Neural cell (in vitro differentiated cells): ENCODE data around the gene CDC37. TPM values are rescaled to one million over a fixed set of nuclear protein-coding genes. Genes with fewer than 3 reads are reported as not detected.

Experiments
- H2AFZ ChIP-seq: fragments of 200-600, 300-800 bp; sonication (generic), shearing (Covaris generic); 2 replicates; pipeline ENCODE4 v1.6.0; 2014; ENCODE audit warnings: low read depth, mild to moderate bottlenecking, antibody characterized with exemption, low read length, moderate library complexity
- H3F3A ChIP-seq: fragments of 200-600 bp; shearing (Covaris generic); 2 replicates; pipeline ENCODE4 v1.6.1; 2016; ENCODE audit warnings: mild to moderate bottlenecking, moderate library complexity, mixed read lengths, antibody characterized with exemption, low read length; ENCODE audit not compliant: insufficient read depth, poor library complexity, severe bottlenecking
- H3K27ac ChIP-seq: fragments of 200-600, 300-800 bp; sonication (generic), shearing (Covaris generic); 2 replicates; pipeline ENCODE4 v1.5.1; 2014; ENCODE audit warnings: mild to moderate bottlenecking, low read length, moderate library complexity
- H3K27me3 ChIP-seq: fragments of 300-800, 200-600 bp; sonication (generic), shearing (Covaris generic); 2 replicates; pipeline ENCODE4 v1.6.0; 2014; ENCODE audit warnings: mild to moderate bottlenecking, low read depth, low read length, moderate library complexity; ENCODE audit not compliant: insufficient read depth
- H3K36me3 ChIP-seq: fragments of 300-800, 200-600 bp; sonication (generic), shearing (Covaris generic); 2 replicates; pipeline ENCODE4 v1.5.1; 2014; ENCODE audit warnings: mild to moderate bottlenecking, antibody characterized with exemption, low read length, moderate library complexity; ENCODE audit not compliant: insufficient read depth
- H3K4me2 ChIP-seq: fragments of 300-800, 200-600 bp; sonication (generic), shearing (Covaris generic); 2 replicates; pipeline ENCODE4 v1.6.0; 2014; ENCODE audit warnings: mild to moderate bottlenecking, low read length
- H3K4me3 ChIP-seq: fragments of 300-800, 200-600 bp; sonication (generic), shearing (Covaris generic); 2 replicates; pipeline ENCODE4 v1.5.1; 2014; ENCODE audit warnings: mild to moderate bottlenecking, low read length, moderate library complexity
- H3K79me2 ChIP-seq: fragments of 200-600 bp; shearing (Covaris generic); replicated peaks from 2 replicates; pipeline ENCODE4 v1.6.0; 2014; ENCODE audit warnings: mild to moderate bottlenecking, low read length, moderate library complexity; ENCODE audit not compliant: insufficient read depth
- H3K9ac ChIP-seq: fragments of 300-800, 200-600 bp; sonication (generic), shearing (Covaris generic); 2 replicates; pipeline ENCODE4 v1.6.1; 2016; ENCODE audit warnings: mild to moderate bottlenecking, low read length, mixed read lengths
- H3K9me2 ChIP-seq: fragments of 200-600 bp; shearing (Covaris generic); 2 replicates; pipeline ENCODE4 v1.6.1; 2016; ENCODE audit warnings: mild to moderate bottlenecking, low read length, mixed read lengths; ENCODE audit not compliant: insufficient read depth
- H3K9me3 ChIP-seq: fragments of 200-600, 300-800 bp; sonication (generic), shearing (Covaris generic); 2 replicates; pipeline ENCODE4 v1.6.1; 2016; ENCODE audit warnings: mild to moderate bottlenecking, mixed run types, low read length, moderate library complexity, mixed read lengths
- H4K20me1 ChIP-seq: fragments of 200-600 bp; shearing (Covaris generic); 2 replicates; pipeline ENCODE4 v1.6.1; 2016; ENCODE audit warnings: mild to moderate bottlenecking, mixed run types; ENCODE audit not compliant: insufficient read depth
- EP300 ChIP-seq: fragments of 450-650 bp; conservative IDR thresholded peaks from 2 replicates; pipeline ENCODE4 v1.6.1; 2014; ENCODE audit warnings: antibody characterized with exemption, mild to moderate bottlenecking, moderate library complexity; ENCODE audit not compliant: poor library complexity, severe bottlenecking
- EZH2 ChIP-seq: fragments of 200-600, 300-800 bp; shearing (Covaris generic), sonication (generic); IDR thresholded peaks from 2 replicates; pipeline ENCODE4 v1.6.1; 2014; ENCODE audit warnings: antibody characterized with exemption, low read length, borderline replicate concordance, mild to moderate bottlenecking; ENCODE audit not compliant: insufficient read depth, poor library complexity, severe bottlenecking
- MXI1 ChIP-seq: fragments of 450-650 bp; conservative IDR thresholded peaks from 2 replicates; pipeline ENCODE4 v1.6.1; 2014; ENCODE audit warnings: antibody characterized with exemption, mild to moderate bottlenecking; ENCODE audit not compliant: poor library complexity, severe bottlenecking
- POLR2AphosphoS5 ChIP-seq: IDR thresholded peaks from 2 replicates; pipeline ENCODE4 v1.6.1; 2012
- RAD21 ChIP-seq: fragments of 450-650 bp; conservative IDR thresholded peaks from 2 replicates; pipeline ENCODE4 v1.6.1; 2014; ENCODE audit warnings: antibody characterized with exemption, mild to moderate bottlenecking, moderate library complexity
- SMC3 ChIP-seq: fragments of 450-650 bp; conservative IDR thresholded peaks from 2 replicates; pipeline ENCODE4 v1.6.1; 2014; ENCODE audit warnings: antibody characterized with exemption, mild to moderate bottlenecking, moderate library complexity; ENCODE audit not compliant: poor library complexity
- TAF1 ChIP-seq: IDR thresholded peaks from 2 replicates; pipeline ENCODE4 v1.6.1; 2012; ENCODE audit warnings: low read depth
- polyA plus RNA-seq: library from polyadenylated mRNA; depleted of rRNA; stranded (reverse); fragments of >200 nt; gene quantifications from 2 replicates; pipeline ENCODE4 v1.2.3, GENCODE V29; 2014
- TF ChIP-seq, protein P1 (sequence below): fragments of 450-650 bp; IDR thresholded peaks from 2 replicates; pipeline ENCODE4 v1.5.1; 2014; ENCODE audit warnings: antibody characterized with exemption, mild to moderate bottlenecking, moderate library complexity; ENCODE audit not compliant: poor library complexity, severe bottlenecking
- TF ChIP-seq, protein P2 (sequence below): IDR thresholded peaks from 2 replicates; pipeline ENCODE4 v1.6.1; 2012; ENCODE audit warnings: borderline replicate concordance

The CDC37 gene
- polyA plus RNA-seq, 1 donor from 2014 or later = 359 TPM

DNA sequence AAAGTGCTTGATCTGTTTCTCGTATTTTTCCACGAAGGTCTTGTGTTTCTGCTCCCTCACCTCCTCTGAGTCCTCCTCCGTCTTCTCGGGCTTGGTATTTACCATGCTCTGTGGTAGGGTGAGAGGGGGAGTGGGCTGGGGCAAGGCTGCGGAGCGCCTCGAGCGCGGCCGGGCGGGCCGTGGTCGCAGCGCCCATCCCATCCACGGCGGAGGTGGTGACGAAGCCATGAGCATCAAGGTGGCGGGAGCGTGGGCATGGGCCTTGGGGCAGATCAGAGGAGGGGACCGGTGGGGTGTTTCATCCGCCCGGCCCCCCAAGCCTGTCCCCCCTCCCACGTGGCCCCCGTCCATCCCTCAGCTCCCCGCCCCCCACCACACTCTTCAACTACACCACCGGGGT is 7.9 kb downstream of the CDC37 start:
- Histone ChIP-seq H3K9me2 (no peaks in the 10 kb centered on the region), H4K20me1 (no peaks in the 10 kb centered on the region), H2AFZ (no peak overlapping the region), H3K4me3 (no peak overlapping the region), H3F3A (no peaks in the 10 kb centered on the region), H3K27me3 (no peaks in the 10 kb centered on the region), H3K9me3 (no peaks in the 10 kb centered on the region), H3K36me3 (no peaks in the 10 kb centered on the region), H3K4me2 (no peak overlapping the region), H3K9ac (no peak overlapping the region), H3K79me2 (peaks cover 4% of the 10 kb centered on the region), H3K27ac (no peak overlapping the region)
- TF ChIP-seq, protein P1, sequence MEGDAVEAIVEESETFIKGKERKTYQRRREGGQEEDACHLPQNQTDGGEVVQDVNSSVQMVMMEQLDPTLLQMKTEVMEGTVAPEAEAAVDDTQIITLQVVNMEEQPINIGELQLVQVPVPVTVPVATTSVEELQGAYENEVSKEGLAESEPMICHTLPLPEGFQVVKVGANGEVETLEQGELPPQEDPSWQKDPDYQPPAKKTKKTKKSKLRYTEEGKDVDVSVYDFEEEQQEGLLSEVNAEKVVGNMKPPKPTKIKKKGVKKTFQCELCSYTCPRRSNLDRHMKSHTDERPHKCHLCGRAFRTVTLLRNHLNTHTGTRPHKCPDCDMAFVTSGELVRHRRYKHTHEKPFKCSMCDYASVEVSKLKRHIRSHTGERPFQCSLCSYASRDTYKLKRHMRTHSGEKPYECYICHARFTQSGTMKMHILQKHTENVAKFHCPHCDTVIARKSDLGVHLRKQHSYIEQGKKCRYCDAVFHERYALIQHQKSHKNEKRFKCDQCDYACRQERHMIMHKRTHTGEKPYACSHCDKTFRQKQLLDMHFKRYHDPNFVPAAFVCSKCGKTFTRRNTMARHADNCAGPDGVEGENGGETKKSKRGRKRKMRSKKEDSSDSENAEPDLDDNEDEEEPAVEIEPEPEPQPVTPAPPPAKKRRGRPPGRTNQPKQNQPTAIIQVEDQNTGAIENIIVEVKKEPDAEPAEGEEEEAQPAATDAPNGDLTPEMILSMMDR = no peak
- TF ChIP-seq EZH2 (no peak), TAF1 (no peak), SMC3 (no peak), EP300 (no peak), MXI1 (no peak), RAD21 (no peak), POLR2AphosphoS5 (no peak)
- TF ChIP-seq, protein P2, sequence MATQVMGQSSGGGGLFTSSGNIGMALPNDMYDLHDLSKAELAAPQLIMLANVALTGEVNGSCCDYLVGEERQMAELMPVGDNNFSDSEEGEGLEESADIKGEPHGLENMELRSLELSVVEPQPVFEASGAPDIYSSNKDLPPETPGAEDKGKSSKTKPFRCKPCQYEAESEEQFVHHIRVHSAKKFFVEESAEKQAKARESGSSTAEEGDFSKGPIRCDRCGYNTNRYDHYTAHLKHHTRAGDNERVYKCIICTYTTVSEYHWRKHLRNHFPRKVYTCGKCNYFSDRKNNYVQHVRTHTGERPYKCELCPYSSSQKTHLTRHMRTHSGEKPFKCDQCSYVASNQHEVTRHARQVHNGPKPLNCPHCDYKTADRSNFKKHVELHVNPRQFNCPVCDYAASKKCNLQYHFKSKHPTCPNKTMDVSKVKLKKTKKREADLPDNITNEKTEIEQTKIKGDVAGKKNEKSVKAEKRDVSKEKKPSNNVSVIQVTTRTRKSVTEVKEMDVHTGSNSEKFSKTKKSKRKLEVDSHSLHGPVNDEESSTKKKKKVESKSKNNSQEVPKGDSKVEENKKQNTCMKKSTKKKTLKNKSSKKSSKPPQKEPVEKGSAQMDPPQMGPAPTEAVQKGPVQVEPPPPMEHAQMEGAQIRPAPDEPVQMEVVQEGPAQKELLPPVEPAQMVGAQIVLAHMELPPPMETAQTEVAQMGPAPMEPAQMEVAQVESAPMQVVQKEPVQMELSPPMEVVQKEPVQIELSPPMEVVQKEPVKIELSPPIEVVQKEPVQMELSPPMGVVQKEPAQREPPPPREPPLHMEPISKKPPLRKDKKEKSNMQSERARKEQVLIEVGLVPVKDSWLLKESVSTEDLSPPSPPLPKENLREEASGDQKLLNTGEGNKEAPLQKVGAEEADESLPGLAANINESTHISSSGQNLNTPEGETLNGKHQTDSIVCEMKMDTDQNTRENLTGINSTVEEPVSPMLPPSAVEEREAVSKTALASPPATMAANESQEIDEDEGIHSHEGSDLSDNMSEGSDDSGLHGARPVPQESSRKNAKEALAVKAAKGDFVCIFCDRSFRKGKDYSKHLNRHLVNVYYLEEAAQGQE = no peak

DNA sequence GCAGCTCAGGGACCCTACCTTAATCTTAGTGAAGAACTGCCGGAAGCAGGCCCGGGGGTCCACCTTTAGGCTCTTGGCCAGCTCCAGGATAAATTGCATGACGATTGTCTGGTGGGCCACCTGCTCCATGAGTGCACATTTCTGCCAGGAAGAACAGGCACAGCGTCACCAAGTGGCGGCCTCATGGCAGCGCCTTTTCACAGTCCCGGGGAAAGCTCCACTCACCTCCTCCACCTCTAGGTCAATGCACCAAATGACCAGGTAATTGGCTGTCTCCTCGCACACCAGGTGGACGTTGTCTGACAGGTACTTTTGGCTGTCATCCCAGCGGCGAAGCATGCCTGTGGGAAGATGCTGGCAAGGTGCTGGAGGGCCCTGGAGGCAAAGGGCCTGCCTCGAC is 8.3 kb downstream of the CDC37 start:
- Histone ChIP-seq H3K9me3 (no peaks in the 10 kb centered on the region), H4K20me1 (no peaks in the 10 kb centered on the region), H3K36me3 (no peaks in the 10 kb centered on the region), H2AFZ (no peak overlapping the region), H3K79me2 (peaks cover 1% of the 10 kb centered on the region), H3K4me3 (no peak overlapping the region), H3K9ac (no peak overlapping the region), H3K27ac (no peak overlapping the region), H3K9me2 (no peaks in the 10 kb centered on the region), H3F3A (no peaks in the 10 kb centered on the region), H3K27me3 (no peaks in the 10 kb centered on the region), H3K4me2 (no peak overlapping the region)
- TF ChIP-seq EZH2 (no peak), TAF1 (no peak), MXI1 (no peak), RAD21 (no peak), POLR2AphosphoS5 (no peak), EP300 (no peak), SMC3 (no peak)
- TF ChIP-seq, protein P1 = no peak
- TF ChIP-seq, protein P2 = no peak
